ENCODE measurements around the gene POC5.

Gene POC5

GRCh38 chr5:75630875-75631274, 86.4 kb downstream of the POC5 start:
- TF ChIP-seq YY1 (IDR thresholded peaks at IDR 0.05; ENCODE audit: insufficient read depth, insufficient read length) (no peak), ZNF274 (IDR thresholded peaks at IDR 0.05; ENCODE audit: low read depth, low read length) (no peak), SUZ12 (IDR thresholded peaks at IDR 0.05; ENCODE audit: extremely low read depth, insufficient read depth, insufficient read length) (no peak)
- DNase-seq (ENCODE audit: low read depth, low spot score), result no peak

DNA sequence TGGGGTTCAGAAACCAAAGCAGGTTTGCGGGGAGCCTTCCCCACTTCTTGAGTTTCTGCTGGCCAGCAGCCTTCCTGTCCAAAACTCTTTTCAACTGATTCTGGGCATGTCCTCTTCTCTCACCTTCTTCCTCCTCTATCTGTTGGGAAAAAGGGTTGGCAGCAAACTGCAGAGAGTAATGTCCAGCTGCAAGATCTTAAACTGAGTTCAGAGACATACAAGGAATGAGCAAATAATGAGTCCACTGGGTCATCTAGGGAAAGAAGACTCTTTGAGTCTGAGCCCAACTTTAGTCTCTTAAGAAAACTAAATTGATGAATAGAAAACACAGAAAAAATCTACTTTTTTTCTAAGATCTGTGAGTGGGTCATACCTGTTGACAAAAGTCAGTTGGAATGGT, 89.4 kb downstream of the POC5 start:
- H3K9ac ChIP-seq (ENCODE audit: insufficient read length, low read depth), result no peak overlapping the region
- no peak overlapping the region for H3K4me3 ChIP-seq (ENCODE audit: insufficient read length, low read depth)
- DNase-seq (ENCODE audit: low read depth, low spot score), result no peak
- no peaks in the 10 kb centered on the region for H3K4me1 ChIP-seq (ENCODE audit: insufficient read depth, insufficient read length)
- no peaks in the 10 kb centered on the region for H3K36me3 ChIP-seq (ENCODE audit: insufficient read depth, insufficient read length, low read length)
- no peaks in the 10 kb centered on the region for H3K9me3 ChIP-seq (ENCODE audit: insufficient read depth, low read length)
- TF ChIP-seq ZNF274 (IDR thresholded peaks at IDR 0.05; ENCODE audit: low read depth, low read length), result no peak
- no peak for TF ChIP-seq YY1 (IDR thresholded peaks at IDR 0.05; ENCODE audit: insufficient read depth, insufficient read length)
- TF ChIP-seq SUZ12 (IDR thresholded peaks at IDR 0.05; ENCODE audit: extremely low read depth, insufficient read depth, insufficient read length), result no peak
- H3K27me3 ChIP-seq (ENCODE audit: insufficient read depth, insufficient read length), result no peaks in the 10 kb centered on the region

More at GRCh38 chr5:75630875-75631274, 86.4 kb downstream of the POC5 start:
- Histone ChIP-seq H3K9ac (ENCODE audit: insufficient read length, low read depth) (no peak overlapping the region), H3K4me1 (ENCODE audit: insufficient read depth, insufficient read length) (no peaks in the 10 kb centered on the region), H3K9me3 (ENCODE audit: insufficient read depth, low read length) (no peaks in the 10 kb centered on the region), H3K36me3 (ENCODE audit: insufficient read depth, insufficient read length, low read length) (no peaks in the 10 kb centered on the region), H3K27me3 (ENCODE audit: insufficient read depth, insufficient read length) (no peaks in the 10 kb centered on the region), H3K4me3 (ENCODE audit: insufficient read length, low read depth) (no peak overlapping the region)

DNA sequence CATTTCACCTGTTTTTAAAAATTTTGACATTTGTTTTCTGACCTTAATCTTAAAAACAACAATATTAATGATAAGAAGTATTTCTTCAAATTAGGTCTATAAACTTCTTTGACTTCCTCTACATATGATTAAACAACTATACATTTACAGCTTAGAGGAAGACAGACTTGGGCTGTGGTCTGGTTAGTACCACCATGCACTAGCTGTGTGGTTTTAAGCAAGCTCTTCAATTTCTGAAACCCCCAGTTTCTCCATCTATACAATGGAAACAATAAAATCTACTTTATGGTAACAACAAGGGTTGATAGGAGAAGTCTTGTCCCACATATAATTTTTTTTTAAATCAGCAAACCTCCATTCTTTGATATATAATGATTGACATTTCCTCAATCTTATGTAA, 90.3 kb downstream of the POC5 start:
- no peaks in the 10 kb centered on the region for H3K9me3 ChIP-seq (ENCODE audit: insufficient read depth, low read length)

More for the DNA sequence above, 90.3 kb downstream of the POC5 start:
- Histone ChIP-seq H3K27me3 (ENCODE audit: insufficient read depth, insufficient read length) (no peaks in the 10 kb centered on the region), H3K9ac (ENCODE audit: insufficient read length, low read depth) (no peak overlapping the region), H3K4me1 (ENCODE audit: insufficient read depth, insufficient read length) (no peaks in the 10 kb centered on the region), H3K36me3 (ENCODE audit: insufficient read depth, insufficient read length, low read length) (no peaks in the 10 kb centered on the region), H3K4me3 (ENCODE audit: insufficient read length, low read depth) (no peak overlapping the region)
- no peak for DNase-seq (ENCODE audit: low read depth, low spot score)
- TF ChIP-seq SUZ12 (IDR thresholded peaks at IDR 0.05; ENCODE audit: extremely low read depth, insufficient read depth, insufficient read length) (no peak), YY1 (IDR thresholded peaks at IDR 0.05; ENCODE audit: insufficient read depth, insufficient read length) (no peak), ZNF274 (IDR thresholded peaks at IDR 0.05; ENCODE audit: low read depth, low read length) (no peak)
